SK-N-MC (cell line): ENCODE data around the gene ACVR1B.

Source experiments
- DNase-seq: peaks from one replicate; pipeline ENCODE4 v3.0.0-alpha.2; 2011; ENCODE audit warnings: low read depth, low spot score
- H3K27ac ChIP-seq: fragments of 200-600 bp; sonication (generic); 2 replicates; pipeline ENCODE4 v1.5.1; 2016; ENCODE audit warnings: mixed run types
- H3K36me3 ChIP-seq: fragments of 200-600 bp; sonication (generic); 2 replicates; pipeline ENCODE4 v1.6.1; 2017; ENCODE audit warnings: antibody characterized with exemption, low read length, mixed read lengths; ENCODE audit not compliant: insufficient read depth
- H3K4me3 ChIP-seq: fragments of 200-600 bp; sonication (generic); 2 replicates; pipeline ENCODE4 v1.5.1; 2016
- H3K9ac ChIP-seq: fragments of 200-600 bp; sonication (generic); 2 replicates; pipeline ENCODE4 v1.8.0; 2017; ENCODE audit warnings: mixed run types, mixed read lengths; ENCODE audit not compliant: insufficient read length
- H3K9me3 ChIP-seq: fragments of 200-600 bp; sonication (generic); 2 replicates; pipeline ENCODE4 v1.6.1; 2017; ENCODE audit warnings: low read depth, mild to moderate bottlenecking, antibody characterized with exemption, low read length, moderate library complexity, mixed read lengths
- EZH2 ChIP-seq: fragments of 200-600 bp; sonication (generic); IDR thresholded peaks from one replicate; pipeline ENCODE4 v1.6.1; 2017; ENCODE audit warnings: antibody characterized with exemption
- FOXP2 ChIP-seq: optimal IDR thresholded peaks from 2 replicates; pipeline ENCODE3; 2011; ENCODE audit warnings: mild to moderate bottlenecking, moderate library complexity; ENCODE audit not compliant: insufficient read depth; ENCODE audit errors: extremely low read length, control extremely low read depth
- POLR2AphosphoS5 ChIP-seq: IDR thresholded peaks from 2 replicates; pipeline ENCODE4 v1.6.1; 2012; ENCODE audit warnings: mild to moderate bottlenecking, low read depth, low read length, borderline replicate concordance

The ACVR1B gene

GRCh38 chr12:51908876-51909592 is 42.5 kb upstream of the ACVR1B start:
- no peak overlapping the region for H3K27ac ChIP-seq
- H3K4me3 ChIP-seq: no peak overlapping the region
- H3K36me3 ChIP-seq: no peaks in the 10 kb centered on the region
- no peak for DNase-seq
- H3K9me3 ChIP-seq: no peaks in the 10 kb centered on the region
- H3K9ac ChIP-seq: no peak overlapping the region
- no peak for TF ChIP-seq POLR2AphosphoS5
- no peak for TF ChIP-seq EZH2
- TF ChIP-seq FOXP2: no peak

- no peak overlapping the region for H3K9ac ChIP-seq
- no peak for TF ChIP-seq EZH2
- TF ChIP-seq POLR2AphosphoS5: no peak
- no peak for TF ChIP-seq FOXP2
- no peak for DNase-seq
Observed at GRCh38 chr12:51910168-51910567, 41.3 kb upstream of the ACVR1B start.

GRCh38 chr12:51910691-51911090 is 40.8 kb upstream of the ACVR1B start:
- Histone ChIP-seq H3K9ac (no peak overlapping the region), H3K9me3 (no peaks in the 10 kb centered on the region), H3K4me3 (no peak overlapping the region), H3K27ac (no peak overlapping the region), H3K36me3 (no peaks in the 10 kb centered on the region)
- DNase-seq: no peak
- TF ChIP-seq FOXP2 (no peak), POLR2AphosphoS5 (no peak), EZH2 (no peak)

More at GRCh38 chr12:51910168-51910567, 41.3 kb upstream of the ACVR1B start:
- Histone ChIP-seq H3K36me3 (no peaks in the 10 kb centered on the region), H3K9me3 (no peaks in the 10 kb centered on the region), H3K4me3 (no peak overlapping the region), H3K27ac (no peak overlapping the region)

GRCh38 chr12:51911307-51911706 is 40.2 kb upstream of the ACVR1B start:
- H3K9me3 ChIP-seq: no peaks in the 10 kb centered on the region
- H3K4me3 ChIP-seq: no peak overlapping the region
- H3K9ac ChIP-seq: no peak overlapping the region
- TF ChIP-seq FOXP2 (no peak), POLR2AphosphoS5 (no peak), EZH2 (no peak)
- H3K36me3 ChIP-seq: no peaks in the 10 kb centered on the region
- no peak overlapping the region for H3K27ac ChIP-seq
- DNase-seq: no peak

- Histone ChIP-seq H3K4me3 (no peak overlapping the region), H3K9ac (no peak overlapping the region), H3K9me3 (no peaks in the 10 kb centered on the region), H3K27ac (no peak overlapping the region), H3K36me3 (no peaks in the 10 kb centered on the region)
- DNase-seq: no peak
- TF ChIP-seq FOXP2: no peak
- no peak for TF ChIP-seq POLR2AphosphoS5
- TF ChIP-seq EZH2: no peak
Observed at GRCh38 chr12:51911788-51912711, 39.4 kb upstream of the ACVR1B start.

- Histone ChIP-seq H3K4me3 (no peak overlapping the region), H3K27ac (no peak overlapping the region), H3K36me3 (no peaks in the 10 kb centered on the region), H3K9me3 (no peaks in the 10 kb centered on the region), H3K9ac (no peak overlapping the region)
- DNase-seq: no peak
- TF ChIP-seq FOXP2 (no peak), POLR2AphosphoS5 (no peak), EZH2 (no peak)
Observed at GRCh38 chr12:51913071-51914033, 38.1 kb upstream of the ACVR1B start.

- H3K4me3 ChIP-seq: no peak overlapping the region
- H3K9ac ChIP-seq: no peak overlapping the region
- no peaks in the 10 kb centered on the region for H3K9me3 ChIP-seq
- TF ChIP-seq POLR2AphosphoS5 (no peak), EZH2 (no peak), FOXP2 (no peak)
- H3K27ac ChIP-seq: no peak overlapping the region
- no peak for DNase-seq
- no peaks in the 10 kb centered on the region for H3K36me3 ChIP-seq
Observed at GRCh38 chr12:51914034-51914923, 37.2 kb upstream of the ACVR1B start.
